Measurements from ENCODE around the gene UTP25.
A peak's percentile ranks its signal among the peaks of the same experiment; 100 is the strongest.

The UTP25 gene

GRCh38 chr1:209837671-209838070 is 9.9 kb downstream of the UTP25 start:
- TF ChIP-seq CTCF (conservative IDR thresholded peaks at IDR 0.05; ENCODE audit: low read depth, low read length): no peak
- no peak for DNase-seq (ENCODE audit: low read depth)
- no peak overlapping the region for H3K4me3 ChIP-seq (ENCODE audit: low read depth, low read length)

GRCh38 chr1:209838537-209838936 is 10.8 kb downstream of the UTP25 start:
- no peak for TF ChIP-seq CTCF (conservative IDR thresholded peaks at IDR 0.05; ENCODE audit: low read depth, low read length)
- no peak for DNase-seq (ENCODE audit: low read depth)
- H3K4me3 ChIP-seq (ENCODE audit: low read depth, low read length): no peak overlapping the region

- peak; percentile 97 for DNase-seq (ENCODE audit: low read depth)
- H3K4me3 ChIP-seq (ENCODE audit: low read depth, low read length): no peak overlapping the region
- no peak for TF ChIP-seq CTCF (conservative IDR thresholded peaks at IDR 0.05; ENCODE audit: low read depth, low read length)
Observed at GRCh38 chr1:209839875-209840546, 12.2 kb downstream of the UTP25 start.

- no peak for DNase-seq (ENCODE audit: low read depth)
Observed at GRCh38 chr1:209840611-209841010, 12.8 kb downstream of the UTP25 start.

DNA sequence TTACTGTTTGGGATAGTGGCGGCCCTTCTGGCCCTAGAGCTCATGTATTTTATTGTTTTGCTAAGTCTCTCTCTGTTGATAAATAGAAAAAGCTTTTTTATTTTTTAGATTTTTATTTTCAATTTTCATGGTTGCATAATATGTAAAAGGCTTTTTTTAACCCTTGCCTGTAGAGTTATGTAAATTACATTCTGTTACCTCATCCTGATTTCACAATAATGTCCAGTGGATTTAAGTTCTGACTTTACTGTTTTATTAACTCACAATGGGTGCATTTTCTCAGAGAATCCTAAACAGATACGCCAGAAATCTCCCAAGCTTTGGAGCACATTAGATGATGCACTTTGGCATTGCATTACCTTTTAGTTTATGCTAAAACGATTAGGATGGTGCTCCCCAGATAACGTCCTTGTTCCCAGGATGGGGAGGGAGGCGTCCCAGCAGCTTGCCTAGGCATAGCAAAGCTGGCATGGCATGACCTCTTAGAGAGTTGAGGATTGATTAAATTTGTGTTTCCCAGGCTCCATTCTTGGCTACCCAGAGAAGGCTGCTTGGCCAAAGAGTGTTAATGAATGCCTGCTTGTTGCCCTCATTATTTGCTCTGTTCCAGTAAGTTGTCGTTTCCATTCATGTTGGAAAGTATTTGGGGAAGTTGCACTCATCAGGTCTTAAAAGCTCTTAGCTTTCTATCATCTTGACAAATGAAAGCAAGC is 17.1 kb downstream of the UTP25 start:
- no peak for DNase-seq (ENCODE audit: low read depth)
- no peak overlapping the region for H3K4me3 ChIP-seq (ENCODE audit: low read depth, low read length)
- no peak for TF ChIP-seq CTCF (conservative IDR thresholded peaks at IDR 0.05; ENCODE audit: low read depth, low read length)

More at GRCh38 chr1:209840611-209841010, 12.8 kb downstream of the UTP25 start:
- TF ChIP-seq CTCF (conservative IDR thresholded peaks at IDR 0.05; ENCODE audit: low read depth, low read length): no peak
- no peak overlapping the region for H3K4me3 ChIP-seq (ENCODE audit: low read depth, low read length)

DNA sequence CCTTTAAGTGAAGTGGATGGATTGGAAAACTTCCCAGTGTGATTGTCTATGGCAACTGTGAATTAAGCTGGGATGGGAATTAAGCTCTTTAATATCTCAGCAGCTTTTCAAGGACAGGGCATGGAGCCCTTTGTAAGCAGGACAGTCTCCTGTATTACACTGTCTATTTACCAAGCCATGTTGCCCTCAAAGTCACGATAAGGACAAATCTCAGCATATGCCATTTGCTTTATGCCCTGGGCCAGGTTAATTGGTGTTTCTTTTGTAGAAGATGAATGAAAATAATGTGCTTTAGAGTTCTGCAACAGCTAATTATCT is 17.6 kb downstream of the UTP25 start:
- DNase-seq (ENCODE audit: low read depth): no peak
- TF ChIP-seq CTCF (conservative IDR thresholded peaks at IDR 0.05; ENCODE audit: low read depth, low read length): no peak
- H3K4me3 ChIP-seq (ENCODE audit: low read depth, low read length): no peak overlapping the region

GRCh38 chr1:209849388-209849787 is 21.6 kb downstream of the UTP25 start:
- no peak overlapping the region for H3K4me3 ChIP-seq (ENCODE audit: low read depth, low read length)
- TF ChIP-seq CTCF (conservative IDR thresholded peaks at IDR 0.05; ENCODE audit: low read depth, low read length): no peak
- no peak for DNase-seq (ENCODE audit: low read depth)

All from choroid plexus epithelial cell (primary cell).